SU-DHL-6 (cell line): ENCODE measurements around the gene PPM1L.

Source experiments
- H2AFZ ChIP-seq: fragments of 200-600 bp; sonication (generic); 2 replicates; pipeline ENCODE4 v1.6.1; 2014; ENCODE audit warnings: low read depth, mild to moderate bottlenecking, moderate library complexity, mixed read lengths, antibody characterized with exemption, low read length; ENCODE audit not compliant: severe bottlenecking
- H3F3A ChIP-seq: fragments of 200-600 bp; shearing (Covaris generic); 2 replicates; pipeline ENCODE4 v1.6.0; 2016; ENCODE audit warnings: antibody characterized with exemption, mild to moderate bottlenecking; ENCODE audit not compliant: insufficient read depth
- H3K27ac ChIP-seq: fragments of 200-600 bp; sonication (generic); 2 replicates; pipeline ENCODE4 v1.5.1; 2016; ENCODE audit warnings: low read depth, mild to moderate bottlenecking, low read length, moderate library complexity, mixed read lengths
- H3K27me3 ChIP-seq: fragments of 200-600 bp; sonication (generic), shearing (Covaris generic); 2 replicates; pipeline ENCODE4 v1.6.0; 2014; ENCODE audit warnings: mild to moderate bottlenecking, low read length
- H3K36me3 ChIP-seq: fragments of 200-600 bp; sonication (generic); 2 replicates; pipeline ENCODE4 v1.6.1; 2014; ENCODE audit warnings: mild to moderate bottlenecking, low read length, mixed read lengths
- H3K4me2 ChIP-seq: fragments of 300-600, 200-600 bp; shearing (Covaris generic), sonication (generic); 2 replicates; pipeline ENCODE4 v1.6.0; 2014; ENCODE audit warnings: low read length, low read depth, mild to moderate bottlenecking; ENCODE audit not compliant: poor library complexity, severe bottlenecking
- H3K4me3 ChIP-seq: fragments of 200-600 bp; sonication (generic); 2 replicates; pipeline ENCODE4 v1.5.1; 2014; ENCODE audit warnings: antibody characterized with exemption, low read length, mild to moderate bottlenecking, mixed read lengths; ENCODE audit not compliant: insufficient read depth, poor library complexity, severe bottlenecking
- H3K79me2 ChIP-seq: fragments of 200-600 bp; sonication (generic); 2 replicates; pipeline ENCODE4 v1.6.1; 2014; ENCODE audit warnings: mild to moderate bottlenecking, low read length, moderate library complexity; ENCODE audit not compliant: insufficient read depth
- H3K9ac ChIP-seq: fragments of 200-600 bp; sonication (generic); 2 replicates; pipeline ENCODE4 v1.7.0; 2014; ENCODE audit warnings: mild to moderate bottlenecking, low read length
- H3K9me2 ChIP-seq: fragments of 200-600 bp; sonication (generic); replicated peaks from 2 replicates; pipeline ENCODE4 v1.6.1; 2014; ENCODE audit warnings: low read length; ENCODE audit not compliant: insufficient read depth
- H3K9me3 ChIP-seq: fragments of 200-600 bp; sonication (generic); 2 replicates; pipeline ENCODE4 v1.6.1; 2014; ENCODE audit warnings: low read length, mixed read lengths; ENCODE audit not compliant: insufficient read depth
- H4K20me1 ChIP-seq: fragments of 200-600 bp; sonication (generic); 2 replicates; pipeline ENCODE4 v1.6.1; 2014; ENCODE audit warnings: low read depth, mild to moderate bottlenecking, antibody characterized with exemption, low read length, moderate library complexity, mixed read lengths
- EZH2phosphoT487 ChIP-seq: fragments of 200-600 bp; sonication (generic), shearing (Covaris generic); conservative IDR thresholded peaks from 2 replicates; pipeline ENCODE4 v1.6.1; 2018; ENCODE audit warnings: mild to moderate bottlenecking, antibody characterized with exemption, low read length, moderate library complexity, mixed read lengths
- TF ChIP-seq, protein P1 (sequence below): fragments of 200-600 bp; sonication (generic); IDR thresholded peaks from one replicate; pipeline ENCODE4 v1.5.1; 2017; ENCODE audit warnings: antibody characterized with exemption, mild to moderate bottlenecking, low read length, moderate library complexity; ENCODE audit not compliant: insufficient read depth, poor library complexity, severe bottlenecking

Gene PPM1L

DNA sequence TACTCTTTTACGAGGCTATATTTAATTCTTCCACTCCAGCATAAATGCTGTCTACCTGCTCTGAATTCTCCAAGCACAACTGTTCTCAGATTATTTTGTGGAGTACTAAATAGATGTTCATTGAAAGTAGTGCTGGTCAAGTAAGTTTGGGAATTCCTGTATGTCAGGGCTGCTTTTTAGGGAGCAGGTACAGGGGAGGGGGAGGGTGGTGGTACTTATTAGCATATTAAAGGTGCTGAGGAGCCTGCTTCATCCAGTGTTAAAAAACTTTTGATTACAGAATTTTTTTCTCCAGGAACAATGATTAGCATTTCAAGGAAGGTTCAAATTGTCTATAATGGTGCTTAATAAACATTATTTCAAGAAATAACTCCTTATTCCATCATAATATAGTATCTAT is 59.2 kb downstream of the PPM1L start:
- Histone ChIP-seq H3K9me3 (no peaks in the 10 kb centered on the region), H2AFZ (no peak overlapping the region), H3K36me3 (no peaks in the 10 kb centered on the region), H3K27ac (no peak overlapping the region), H3K9me2 (no peaks in the 10 kb centered on the region), H4K20me1 (no peaks in the 10 kb centered on the region), H3K9ac (no peak overlapping the region), H3F3A (no peaks in the 10 kb centered on the region), H3K27me3 (no peaks in the 10 kb centered on the region), H3K4me2 (no peak overlapping the region), H3K79me2 (no peaks in the 10 kb centered on the region), H3K4me3 (no peak overlapping the region)
- no peak for TF ChIP-seq EZH2phosphoT487
- TF ChIP-seq, protein P1, sequence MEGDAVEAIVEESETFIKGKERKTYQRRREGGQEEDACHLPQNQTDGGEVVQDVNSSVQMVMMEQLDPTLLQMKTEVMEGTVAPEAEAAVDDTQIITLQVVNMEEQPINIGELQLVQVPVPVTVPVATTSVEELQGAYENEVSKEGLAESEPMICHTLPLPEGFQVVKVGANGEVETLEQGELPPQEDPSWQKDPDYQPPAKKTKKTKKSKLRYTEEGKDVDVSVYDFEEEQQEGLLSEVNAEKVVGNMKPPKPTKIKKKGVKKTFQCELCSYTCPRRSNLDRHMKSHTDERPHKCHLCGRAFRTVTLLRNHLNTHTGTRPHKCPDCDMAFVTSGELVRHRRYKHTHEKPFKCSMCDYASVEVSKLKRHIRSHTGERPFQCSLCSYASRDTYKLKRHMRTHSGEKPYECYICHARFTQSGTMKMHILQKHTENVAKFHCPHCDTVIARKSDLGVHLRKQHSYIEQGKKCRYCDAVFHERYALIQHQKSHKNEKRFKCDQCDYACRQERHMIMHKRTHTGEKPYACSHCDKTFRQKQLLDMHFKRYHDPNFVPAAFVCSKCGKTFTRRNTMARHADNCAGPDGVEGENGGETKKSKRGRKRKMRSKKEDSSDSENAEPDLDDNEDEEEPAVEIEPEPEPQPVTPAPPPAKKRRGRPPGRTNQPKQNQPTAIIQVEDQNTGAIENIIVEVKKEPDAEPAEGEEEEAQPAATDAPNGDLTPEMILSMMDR = no peak

DNA sequence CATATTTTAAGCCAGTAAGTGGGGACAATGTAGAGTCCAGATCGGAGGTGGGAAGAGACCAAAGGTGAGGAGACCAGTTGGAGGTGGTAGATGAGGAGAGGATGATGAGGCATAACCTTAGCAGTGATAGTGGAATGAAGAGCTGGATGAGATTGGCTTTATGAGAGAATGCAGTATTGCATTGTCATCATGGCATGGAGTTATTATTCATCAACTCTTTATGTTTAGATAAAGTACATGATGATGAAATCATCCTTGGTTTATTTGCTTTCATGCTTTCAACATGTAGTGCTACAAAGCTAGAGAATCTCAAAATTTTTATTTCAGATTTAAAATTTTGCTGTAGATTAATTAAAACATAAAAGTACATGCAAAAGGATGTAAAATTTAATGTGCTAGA is 64.0 kb downstream of the PPM1L start:
- H3K9me3 ChIP-seq = no peaks in the 10 kb centered on the region
- no peaks in the 10 kb centered on the region for H4K20me1 ChIP-seq
- H3K79me2 ChIP-seq = no peaks in the 10 kb centered on the region
- no peaks in the 10 kb centered on the region for H3K9me2 ChIP-seq
- TF ChIP-seq EZH2phosphoT487 = no peak
- TF ChIP-seq, protein P1 = no peak
- H3K36me3 ChIP-seq = no peaks in the 10 kb centered on the region
- H3K27me3 ChIP-seq = no peaks in the 10 kb centered on the region
- no peak overlapping the region for H3K4me2 ChIP-seq
- no peak overlapping the region for H2AFZ ChIP-seq
- no peaks in the 10 kb centered on the region for H3F3A ChIP-seq
- H3K27ac ChIP-seq = no peak overlapping the region
- no peak overlapping the region for H3K9ac ChIP-seq
- no peak overlapping the region for H3K4me3 ChIP-seq

DNA sequence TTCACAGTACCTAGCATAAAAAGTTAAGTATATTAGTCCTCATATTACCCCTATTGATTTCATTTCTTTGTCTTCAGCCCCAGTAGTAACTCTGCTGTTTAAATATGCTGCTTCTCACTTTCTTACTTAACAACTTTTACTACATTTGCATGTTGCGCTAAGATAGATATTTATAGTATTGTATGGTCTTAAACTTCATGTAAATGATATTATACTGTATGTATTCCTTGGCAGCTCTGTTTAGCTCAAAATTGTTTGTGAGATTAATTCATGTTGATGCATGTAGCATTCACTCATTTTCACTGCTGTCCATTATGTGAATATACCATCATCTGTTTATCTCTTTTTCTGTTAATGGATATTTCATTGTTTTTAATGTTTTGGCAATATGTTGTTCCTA is 64.4 kb downstream of the PPM1L start:
- H3K9me2 ChIP-seq = no peaks in the 10 kb centered on the region
- H3K9ac ChIP-seq = no peak overlapping the region
- H3K36me3 ChIP-seq = no peaks in the 10 kb centered on the region
- H3K4me3 ChIP-seq = no peak overlapping the region
- TF ChIP-seq, protein P1 = no peak
- TF ChIP-seq EZH2phosphoT487 = no peak
- H3K27ac ChIP-seq = no peak overlapping the region
- no peak overlapping the region for H2AFZ ChIP-seq
- H3K4me2 ChIP-seq = no peak overlapping the region
- no peaks in the 10 kb centered on the region for H3K9me3 ChIP-seq
- no peaks in the 10 kb centered on the region for H3F3A ChIP-seq
- no peaks in the 10 kb centered on the region for H3K79me2 ChIP-seq
- H4K20me1 ChIP-seq = no peaks in the 10 kb centered on the region
- no peaks in the 10 kb centered on the region for H3K27me3 ChIP-seq
